KMS-11 (cell line): ENCODE measurements around the gene SF3A2.

Experiments used
- H2AFZ ChIP-seq: fragments of 200-600 bp; sonication (generic); 2 replicates; pipeline ENCODE4 v1.6.1; 2016; ENCODE audit warnings: antibody characterized with exemption, mixed run types, low read depth
- H3K27ac ChIP-seq: fragments of 200-600 bp; sonication (generic); 2 replicates; pipeline ENCODE4 v1.6.1; 2016; ENCODE audit warnings: mild to moderate bottlenecking, mixed run types
- H3K27me3 ChIP-seq: fragments of 200-600 bp; sonication (generic); 2 replicates; pipeline ENCODE4 v1.6.1; 2017; ENCODE audit warnings: mild to moderate bottlenecking, low read depth, mixed run types, moderate library complexity; ENCODE audit not compliant: insufficient read depth
- H3K36me3 ChIP-seq: fragments of 200-600 bp; sonication (generic); 2 replicates; pipeline ENCODE4 v1.6.1; 2017; ENCODE audit warnings: mild to moderate bottlenecking, mixed run types; ENCODE audit not compliant: insufficient read depth
- H3K4me1 ChIP-seq: fragments of 200-600 bp; sonication (generic); 2 replicates; pipeline ENCODE4 v1.6.1; 2016; ENCODE audit warnings: mild to moderate bottlenecking, low read depth, mixed run types; ENCODE audit not compliant: poor library complexity, severe bottlenecking
- H3K4me2 ChIP-seq: fragments of 200-600 bp; sonication (generic); 2 replicates; pipeline ENCODE4 v1.7.0; 2016; ENCODE audit warnings: mild to moderate bottlenecking, mixed run types
- H3K4me3 ChIP-seq: fragments of 200-600 bp; sonication (generic); IDR thresholded peaks from 2 replicates; pipeline ENCODE4 v1.6.1; 2017; ENCODE audit warnings: low read depth, low read length, mixed read lengths; ENCODE audit not compliant: insufficient read depth
- H3K79me2 ChIP-seq: fragments of 200-600 bp; sonication (generic); 2 replicates; pipeline ENCODE4 v1.6.1; 2016; ENCODE audit warnings: low read depth, mixed run types; ENCODE audit not compliant: insufficient read depth
- H3K9ac ChIP-seq: fragments of 200-600 bp; sonication (generic); 2 replicates; pipeline ENCODE4 v1.6.1; 2016; ENCODE audit warnings: mild to moderate bottlenecking, mixed run types
- H4K20me1 ChIP-seq: fragments of 200-600 bp; sonication (generic); 2 replicates; pipeline ENCODE4 v1.6.1; 2016; ENCODE audit warnings: mild to moderate bottlenecking, mixed run types; ENCODE audit not compliant: insufficient read depth
- CTCF ChIP-seq: fragments of 200-600 bp; sonication (generic); conservative IDR thresholded peaks from 2 replicates; pipeline ENCODE4 v1.6.1; 2017; ENCODE audit warnings: low read depth, mild to moderate bottlenecking, antibody characterized with exemption, low read length, moderate library complexity, mixed read lengths

Gene SF3A2

GRCh38 chr19:2243274-2244124 is 6.9 kb downstream of the SF3A2 start:
- Histone ChIP-seq H3K36me3 (no peaks in the 10 kb centered on the region; the same call in 1 of the 2 replicates), H3K79me2 (peaks cover 47% of the 10 kb centered on the region), H4K20me1 (peaks cover 32% of the 10 kb centered on the region), H3K4me1 (peaks cover 23% of the 10 kb centered on the region), H3K4me2 (no peak overlapping the region), H2AFZ (no peak overlapping the region), H3K4me3 (no peak overlapping the region), H3K9ac (no peak overlapping the region), H3K27me3 (no peaks in the 10 kb centered on the region), H3K27ac (no peak overlapping the region)
- TF ChIP-seq CTCF: no peak

DNA sequence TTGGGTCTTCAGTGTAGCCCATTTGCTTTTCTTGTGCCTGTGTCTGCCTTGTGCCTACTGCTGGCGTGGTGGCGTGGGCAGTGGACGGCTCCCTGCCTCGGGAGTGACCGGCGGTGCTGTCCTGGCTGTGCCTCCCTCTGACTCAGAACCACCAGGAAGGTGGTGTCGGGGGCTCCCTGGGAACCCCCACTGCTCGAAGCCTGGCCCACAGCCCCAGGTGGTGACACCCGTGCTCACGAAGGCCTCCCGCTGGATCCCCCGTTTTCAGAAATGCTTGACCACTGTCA is 7.4 kb downstream of the SF3A2 start:
- Histone ChIP-seq H3K4me1 (peaks cover 18% of the 10 kb centered on the region), H3K79me2 (peaks cover 42% of the 10 kb centered on the region), H3K9ac (no peak overlapping the region), H3K4me3 (no peak overlapping the region), H3K4me2 (no peak overlapping the region), H3K27ac (no peak overlapping the region), H2AFZ (no peak overlapping the region), H3K36me3 (no peaks in the 10 kb centered on the region; the same call in 1 of the 2 replicates), H4K20me1 (peaks cover 32% of the 10 kb centered on the region), H3K27me3 (no peaks in the 10 kb centered on the region)
- no peak for TF ChIP-seq CTCF

DNA sequence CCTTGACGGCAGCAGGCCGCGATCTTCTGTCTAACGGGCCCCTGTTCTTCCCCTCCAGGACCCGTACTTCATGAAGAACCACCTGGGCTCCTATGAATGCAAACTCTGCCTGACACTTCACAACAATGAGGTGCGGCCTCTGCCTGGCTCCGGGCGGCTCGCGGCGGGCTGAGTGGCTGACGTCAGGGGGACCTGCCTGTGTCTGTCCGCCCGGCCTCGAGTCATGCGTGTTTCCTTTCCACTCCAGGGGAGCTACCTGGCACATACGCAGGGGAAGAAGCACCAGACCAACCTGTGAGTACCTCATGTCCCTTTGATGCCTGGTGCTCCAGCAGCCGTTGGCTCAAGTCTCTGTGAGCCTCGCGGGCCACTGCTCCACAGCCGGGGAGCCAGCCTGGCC is 7.9 kb downstream of the SF3A2 start:
- H3K36me3 ChIP-seq: no peaks in the 10 kb centered on the region; the same call in 1 of the 2 replicates

GRCh38 chr19:2245273-2245672 is 8.6 kb downstream of the SF3A2 start:
- Histone ChIP-seq H2AFZ (no peak overlapping the region), H3K4me3 (no peak overlapping the region), H3K36me3 (no peaks in the 10 kb centered on the region; the same call in 1 of the 2 replicates), H3K79me2 (peaks cover 30% of the 10 kb centered on the region), H3K4me1 (peaks cover 5% of the 10 kb centered on the region), H3K27ac (no peak overlapping the region), H3K4me2 (no peak overlapping the region), H3K27me3 (no peaks in the 10 kb centered on the region), H4K20me1 (peaks cover 22% of the 10 kb centered on the region), H3K9ac (no peak overlapping the region)
- TF ChIP-seq CTCF: no peak

More for the DNA sequence above, 7.9 kb downstream of the SF3A2 start:
- peaks cover 13% of the 10 kb centered on the region for H3K4me1 ChIP-seq
- TF ChIP-seq CTCF: no peak
- peaks cover 29% of the 10 kb centered on the region for H4K20me1 ChIP-seq
- H3K4me2 ChIP-seq: no peak overlapping the region
- no peak overlapping the region for H3K27ac ChIP-seq
- H3K4me3 ChIP-seq: no peak overlapping the region
- no peaks in the 10 kb centered on the region for H3K27me3 ChIP-seq
- H3K9ac ChIP-seq: no peak overlapping the region
- H2AFZ ChIP-seq: no peak overlapping the region
- peaks cover 38% of the 10 kb centered on the region for H3K79me2 ChIP-seq
